ENCODE measurements around the gene TM4SF1. TPM values are rescaled to one million over a fixed set of nuclear protein-coding genes. Genes with fewer than 3 reads are reported as not detected.

Gene TM4SF1
- total RNA-seq, 1 donor from 2014 or later, result not detected

DNA sequence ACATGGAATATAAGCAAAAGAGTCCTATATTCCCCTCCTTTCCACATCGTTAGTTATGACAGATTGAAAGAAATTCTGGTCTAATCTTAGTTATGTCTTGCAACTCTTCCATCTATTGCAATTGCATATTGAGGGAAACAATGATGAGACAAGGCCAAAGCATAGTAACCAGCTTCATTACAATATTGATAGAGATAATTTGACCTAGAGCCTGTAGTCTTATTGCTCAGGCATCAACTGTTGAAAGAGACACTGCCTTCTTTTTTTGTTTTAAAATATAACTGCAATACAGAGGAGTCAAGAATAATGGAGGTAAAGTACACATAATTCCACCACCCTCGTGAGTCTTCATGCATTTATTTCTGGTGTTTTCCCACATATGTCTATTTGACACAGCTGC, 46.1 kb downstream of the TM4SF1 start:
- Mint-ChIP-seq H3K4me3 (no peak overlapping the region), H3K36me3 (no peaks in the 10 kb centered on the region), H3K27me3 (ENCODE audit: insufficient read depth, low read depth) (no peaks in the 10 kb centered on the region), H3K27ac (no peak overlapping the region), H3K9me3 (no peaks in the 10 kb centered on the region), H3K4me1 (peaks cover 20% of the 10 kb centered on the region)
- TF ChIP-seq, protein P1, sequence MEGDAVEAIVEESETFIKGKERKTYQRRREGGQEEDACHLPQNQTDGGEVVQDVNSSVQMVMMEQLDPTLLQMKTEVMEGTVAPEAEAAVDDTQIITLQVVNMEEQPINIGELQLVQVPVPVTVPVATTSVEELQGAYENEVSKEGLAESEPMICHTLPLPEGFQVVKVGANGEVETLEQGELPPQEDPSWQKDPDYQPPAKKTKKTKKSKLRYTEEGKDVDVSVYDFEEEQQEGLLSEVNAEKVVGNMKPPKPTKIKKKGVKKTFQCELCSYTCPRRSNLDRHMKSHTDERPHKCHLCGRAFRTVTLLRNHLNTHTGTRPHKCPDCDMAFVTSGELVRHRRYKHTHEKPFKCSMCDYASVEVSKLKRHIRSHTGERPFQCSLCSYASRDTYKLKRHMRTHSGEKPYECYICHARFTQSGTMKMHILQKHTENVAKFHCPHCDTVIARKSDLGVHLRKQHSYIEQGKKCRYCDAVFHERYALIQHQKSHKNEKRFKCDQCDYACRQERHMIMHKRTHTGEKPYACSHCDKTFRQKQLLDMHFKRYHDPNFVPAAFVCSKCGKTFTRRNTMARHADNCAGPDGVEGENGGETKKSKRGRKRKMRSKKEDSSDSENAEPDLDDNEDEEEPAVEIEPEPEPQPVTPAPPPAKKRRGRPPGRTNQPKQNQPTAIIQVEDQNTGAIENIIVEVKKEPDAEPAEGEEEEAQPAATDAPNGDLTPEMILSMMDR (IDR thresholded peaks at IDR 0.05), result no peak
- TF ChIP-seq EZH2 (IDR thresholded peaks at IDR 0.05) (no peak), EZH2phosphoT487 (IDR thresholded peaks at IDR 0.05) (no peak)
- H3K27ac ChIP-seq, result no peak overlapping the region
- H3K4me1 ChIP-seq, result peaks cover 12% of the 10 kb centered on the region
- no peak overlapping the region for H3K4me2 ChIP-seq
- H3K4me3 ChIP-seq, result no peak overlapping the region
- DNase-seq (ENCODE audit: low spot score), result no peak
- H3K27me3 ChIP-seq, result no peaks in the 10 kb centered on the region
- H2AFZ ChIP-seq (replicated peaks), result no peak overlapping the region
- no peaks in the 10 kb centered on the region for H3K9me3 ChIP-seq (ENCODE audit: low read depth)
- H3K9ac ChIP-seq, result no peak overlapping the region
- no peaks in the 10 kb centered on the region for H4K20me1 ChIP-seq (ENCODE audit: low read depth)
- no peaks in the 10 kb centered on the region for H3K36me3 ChIP-seq
- no peaks in the 10 kb centered on the region for H3K79me2 ChIP-seq (ENCODE audit: low read depth)
- H3F3A ChIP-seq (ENCODE audit: low read depth), result no peaks in the 10 kb centered on the region

DNA sequence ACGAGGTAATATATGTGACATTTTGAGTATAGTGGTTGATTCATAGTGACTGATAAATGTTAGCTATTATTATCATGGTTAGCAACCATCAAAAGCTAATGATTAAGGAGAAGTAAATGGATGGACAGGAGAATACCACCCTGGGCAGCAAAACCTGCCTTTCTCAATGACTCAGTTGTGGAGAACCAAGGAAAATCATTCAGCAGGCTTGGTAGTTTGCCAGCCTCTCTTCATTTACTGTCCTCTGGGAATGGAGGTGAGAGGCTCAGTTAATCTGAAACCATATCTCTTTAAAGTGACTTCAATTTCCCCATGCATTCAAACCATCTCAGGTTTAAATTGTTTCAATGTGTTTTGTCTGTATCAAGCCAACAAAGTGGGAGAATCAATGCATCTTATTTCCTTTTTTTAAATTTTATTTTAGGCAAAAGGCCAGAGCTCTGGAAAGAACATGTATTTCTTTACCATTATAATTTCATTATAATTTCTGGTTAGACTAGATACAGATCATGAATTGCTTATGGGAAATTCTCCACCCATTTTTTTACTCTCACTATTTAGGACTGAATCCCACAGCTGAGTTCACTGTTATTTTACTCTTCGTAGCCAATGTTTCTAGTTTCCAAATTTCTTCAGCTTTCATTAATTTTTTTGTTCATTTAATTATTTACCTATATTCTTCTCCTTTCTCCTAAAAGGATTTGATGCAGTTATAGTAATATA, 46.7 kb downstream of the TM4SF1 start:
- TF ChIP-seq EZH2phosphoT487 (IDR thresholded peaks at IDR 0.05) (no peak), EZH2 (IDR thresholded peaks at IDR 0.05) (no peak)
- TF ChIP-seq, protein P1 (IDR thresholded peaks at IDR 0.05), result no peak
- H3K4me1 Mint-ChIP-seq, result peaks cover 20% of the 10 kb centered on the region
- H4K20me1 ChIP-seq (ENCODE audit: low read depth), result no peaks in the 10 kb centered on the region
- H3F3A ChIP-seq (ENCODE audit: low read depth), result no peaks in the 10 kb centered on the region
- H3K4me3 Mint-ChIP-seq, result no peak overlapping the region
- H3K36me3 ChIP-seq, result no peaks in the 10 kb centered on the region
- H3K4me1 ChIP-seq, result peaks cover 12% of the 10 kb centered on the region
- H3K79me2 ChIP-seq (ENCODE audit: low read depth), result no peaks in the 10 kb centered on the region
- DNase-seq (ENCODE audit: low spot score), result no peak
- H2AFZ ChIP-seq (replicated peaks), result no peak overlapping the region
- no peak overlapping the region for H3K27ac Mint-ChIP-seq
- H3K9ac ChIP-seq, result no peak overlapping the region
- H3K27me3 Mint-ChIP-seq (ENCODE audit: insufficient read depth, low read depth), result no peaks in the 10 kb centered on the region
- H3K9me3 ChIP-seq (ENCODE audit: low read depth), result no peaks in the 10 kb centered on the region
- H3K4me3 ChIP-seq, result no peak overlapping the region
- no peaks in the 10 kb centered on the region for H3K36me3 Mint-ChIP-seq
- H3K9me3 Mint-ChIP-seq, result no peaks in the 10 kb centered on the region
- H3K27ac ChIP-seq, result no peak overlapping the region
- H3K27me3 ChIP-seq, result no peaks in the 10 kb centered on the region
- no peak overlapping the region for H3K4me2 ChIP-seq

DNA sequence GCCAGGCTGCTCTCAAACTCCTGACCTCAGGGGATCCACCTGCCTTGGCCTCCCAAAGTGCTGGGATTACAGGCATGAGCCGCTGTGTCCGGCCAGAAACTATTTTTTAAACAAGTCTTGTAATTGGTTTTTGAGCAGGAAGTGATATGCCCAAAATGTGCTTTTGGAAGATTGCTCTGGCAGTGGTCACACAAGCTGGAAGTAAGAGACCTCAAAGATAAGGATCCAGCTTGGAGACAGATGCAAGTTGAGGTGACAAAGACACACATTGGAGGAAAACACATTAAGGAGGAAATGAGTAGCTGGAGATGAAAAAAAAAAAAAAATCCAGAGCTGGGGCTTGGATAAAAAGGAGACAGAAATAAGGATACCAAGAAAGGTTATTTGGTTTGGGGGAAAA, 50.3 kb downstream of the TM4SF1 start:
- H3K9ac ChIP-seq, result no peak overlapping the region
- peaks cover 2% of the 10 kb centered on the region for H3K27me3 Mint-ChIP-seq (ENCODE audit: insufficient read depth, low read depth)

More for the DNA sequence above, 50.3 kb downstream of the TM4SF1 start:
- H3K27ac Mint-ChIP-seq, result no peak overlapping the region
- Histone ChIP-seq H3K4me3 (no peak overlapping the region), H3K36me3 (no peaks in the 10 kb centered on the region), H3K4me2 (no peak overlapping the region), H3K79me2 (ENCODE audit: low read depth) (no peaks in the 10 kb centered on the region), H3K9me3 (ENCODE audit: low read depth) (no peaks in the 10 kb centered on the region), H3F3A (ENCODE audit: low read depth) (no peaks in the 10 kb centered on the region), H2AFZ (replicated peaks) (no peak overlapping the region), H3K27ac (no peak overlapping the region), H3K27me3 (no peaks in the 10 kb centered on the region), H4K20me1 (ENCODE audit: low read depth) (no peaks in the 10 kb centered on the region), H3K4me1 (peaks cover under 1% of the 10 kb centered on the region)
- peaks cover 12% of the 10 kb centered on the region for H3K9me3 Mint-ChIP-seq
- DNase-seq (ENCODE audit: low spot score), result no peak
- no peak for TF ChIP-seq EZH2phosphoT487 (IDR thresholded peaks at IDR 0.05)
- TF ChIP-seq, protein P1 (IDR thresholded peaks at IDR 0.05), result no peak
- no peak for TF ChIP-seq EZH2 (IDR thresholded peaks at IDR 0.05)
- H3K4me1 Mint-ChIP-seq, result peaks cover 7% of the 10 kb centered on the region
- H3K36me3 Mint-ChIP-seq, result peaks cover 2% of the 10 kb centered on the region
- H3K4me3 Mint-ChIP-seq, result no peak overlapping the region
